Keratinocyte (primary cell): ENCODE measurements around the gene C2orf92. TPM values are rescaled to one million over a fixed set of nuclear protein-coding genes. Genes with fewer than 3 reads are reported as not detected.

Experiments used
- DNase-seq: peaks from one replicate; pipeline ENCODE4 v3.0.0-alpha.2; 2011; ENCODE audit warnings: low read depth, missing footprints, low spot score
- FAIRE-seq: peaks from 2 replicates; lab custom pipeline; 2011; peaks lifted over from hg19 to GRCh38; lab: Jason Lieb, UNC
- H2AFZ ChIP-seq: 2 replicates; pipeline ENCODE4 v1.6.0; 2012; ENCODE audit warnings: low read length, control low read depth, inconsistent platforms; ENCODE audit not compliant: control insufficient read depth
- H3K27ac ChIP-seq: 2 replicates; pipeline ENCODE4 v1.5.1; 2011; ENCODE audit warnings: low read length; ENCODE audit not compliant: control insufficient read depth, insufficient read depth
- H3K27me3 ChIP-seq: 3 replicates; pipeline ENCODE4 v1.6.0; 2011; ENCODE audit warnings: low read length; ENCODE audit not compliant: control insufficient read depth, insufficient read depth; ENCODE audit errors: extremely low read depth
- H3K36me3 ChIP-seq, 2 experiments: 2 replicates in 1 of 2; 3 replicates in 1 of 2; pipeline ENCODE4 v1.5.1; 2011; ENCODE audit warnings: low read length in 2 of 2, mild to moderate bottlenecking in 1 of 2; ENCODE audit not compliant: control insufficient read depth in 2 of 2, insufficient read depth in 2 of 2; ENCODE audit errors: extremely low read depth in 1 of 2
- H3K4me1 ChIP-seq: 3 replicates; pipeline ENCODE4 v1.5.1; 2011; ENCODE audit warnings: low read length; ENCODE audit not compliant: control insufficient read depth, insufficient read depth; ENCODE audit errors: extremely low read depth
- H3K4me2 ChIP-seq: 3 replicates; pipeline ENCODE4 v1.6.0; 2011; ENCODE audit warnings: low read depth, low read length; ENCODE audit not compliant: control insufficient read depth, insufficient read depth; ENCODE audit errors: extremely low read depth
- H3K4me3 ChIP-seq, 3 experiments: fragments of 200-600 bp in 1 of 3; sonication (generic) in 1 of 3; 2 replicates in 2 of 3; 3 replicates in 1 of 3; pipeline ENCODE4 v1.5.1; 2011 to 2016; ENCODE audit warnings: low read length in 3 of 3, mild to moderate bottlenecking in 3 of 3, control low read depth in 2 of 3, inconsistent platforms in 1 of 3, low read depth in 1 of 3, mixed read lengths in 1 of 3, mixed run types in 1 of 3, moderate library complexity in 1 of 3; ENCODE audit not compliant: control insufficient read depth in 2 of 3, insufficient read depth in 2 of 3; ENCODE audit errors: extremely low read depth in 1 of 3
- H3K79me2 ChIP-seq: 2 replicates; pipeline ENCODE4 v1.6.0; 2012; ENCODE audit warnings: low read length; ENCODE audit not compliant: control insufficient read depth, insufficient read depth
- H3K9ac ChIP-seq: 3 replicates; pipeline ENCODE4 v1.6.0; 2011; ENCODE audit warnings: low read length; ENCODE audit not compliant: control insufficient read depth, insufficient read depth; ENCODE audit errors: extremely low read depth
- H3K9me1 ChIP-seq: 3 replicates; pipeline ENCODE4 v1.6.0; 2011; ENCODE audit warnings: low read length; ENCODE audit not compliant: control insufficient read depth, insufficient read depth; ENCODE audit errors: extremely low read depth
- H3K9me3 ChIP-seq: 2 replicates; pipeline ENCODE4 v1.5.1; 2012; ENCODE audit warnings: low read depth, low read length; ENCODE audit not compliant: control insufficient read depth
- H4K20me1 ChIP-seq: 3 replicates; pipeline ENCODE4 v1.6.0; 2011; ENCODE audit warnings: low read length; ENCODE audit not compliant: control insufficient read depth, insufficient read depth; ENCODE audit errors: extremely low read depth
- CTCF ChIP-seq, 3 experiments: IDR thresholded peaks in 1 of 3; conservative IDR thresholded peaks in 1 of 3; optimal IDR thresholded peaks in 1 of 3; 2 replicates in 2 of 3; 3 replicates in 1 of 3; pipeline versions ENCODE3 to v1.5.1; 2011; ENCODE audit warnings: low read length in 3 of 3, mild to moderate bottlenecking in 3 of 3, moderate library complexity in 2 of 3, control low read depth in 1 of 3, inconsistent platforms in 1 of 3; ENCODE audit not compliant: insufficient read depth in 2 of 3; ENCODE audit errors: extremely low read depth in 1 of 3
- EZH2 ChIP-seq: IDR thresholded peaks from one replicate; pipeline ENCODE4 v1.6.1; 2012; ENCODE audit warnings: inconsistent platforms, mild to moderate bottlenecking, low read length, moderate library complexity
- dilution Hi-C: fragments of 300-500 bp; cut with MboI; formaldehyde crosslinking; loops from one replicate; pipeline ENCODE4 v1.7.0; 2020; ENCODE audit warnings: low sequenced_read_pairs; ENCODE audit not compliant: extremely low pct_ligation_motif_present
- polyA plus RNA-seq, 5 experiments: library from polyadenylated mRNA; depleted of rRNA in 3 of 5; stranded (reverse) in 3 of 5; stranded (forward) in 1 of 5; unstranded in 1 of 5; fragments of >200 nt; gene quantifications; 1 replicate in 1 of 5; 2 replicates in 3 of 5; 3 replicates in 1 of 5; pipeline versions ENCODE4 v1.2.1 to v1.2.3, GENCODE V29; 2011 to 2012; ENCODE audit warnings: missing spikeins in 2 of 5, low read depth in 1 of 5, low replicate concordance in 1 of 5

The C2orf92 gene
- polyA plus RNA-seq, 1 donor (not counting 4 experiments of a cell fraction or from before 2014, with no cell fraction given): 1.6 TPM

- dilution Hi-C loops: no loop called here
- Histone ChIP-seq H3K9ac (peak overlapping the region; percentile 94), H3K27ac (no peak overlapping the region), H3K79me2 (peaks cover 14% of the 10 kb centered on the region), H3K36me3 (peaks cover 10 to 15% of the 10 kb centered on the region in 2 experiments), H3K27me3 (no peaks in the 10 kb centered on the region), H3K4me1 (peaks cover 6% of the 10 kb centered on the region), H3K4me3 (peak overlapping the region; percentile 71 to 99 (median 92)), H3K9me1 (no peaks in the 10 kb centered on the region), H3K4me2 (peak overlapping the region; percentile 71), H2AFZ (no peak overlapping the region), H3K9me3 (no peaks in the 10 kb centered on the region), H4K20me1 (no peaks in the 10 kb centered on the region)
- FAIRE-seq: no peak
- no peak for TF ChIP-seq EZH2
- no peak for TF ChIP-seq CTCF (optimal IDR thresholded peaks at IDR 0.05 in 1 of 3, IDR thresholded peaks at IDR 0.05 in 1 of 3, conservative IDR thresholded peaks at IDR 0.05 in 1 of 3; ENCODE audit: extremely low read depth in 1 of 3, insufficient read depth in 2 of 3, low read length in 3 of 3)
- no peak for DNase-seq
These were observed 22.5 kb upstream of the C2orf92 start for GRCh38 chr2:97646977-97647376.

GRCh38 chr2:97651114-97651513 lies 18.4 kb upstream of the C2orf92 start:
- dilution Hi-C loops: no loop called here
- no peak for FAIRE-seq
- H2AFZ ChIP-seq: no peak overlapping the region

More at GRCh38 chr2:97651114-97651513, 18.4 kb upstream of the C2orf92 start:
- no peaks in the 10 kb centered on the region for H4K20me1 ChIP-seq
- no peak for TF ChIP-seq EZH2
- TF ChIP-seq CTCF (optimal IDR thresholded peaks at IDR 0.05 in 1 of 3, IDR thresholded peaks at IDR 0.05 in 1 of 3, conservative IDR thresholded peaks at IDR 0.05 in 1 of 3; ENCODE audit: extremely low read depth in 1 of 3, insufficient read depth in 2 of 3, low read length in 3 of 3): no peak
- DNase-seq: no peak
- no peaks in the 10 kb centered on the region for H3K9me1 ChIP-seq
- no peaks in the 10 kb centered on the region for H3K27me3 ChIP-seq
- peaks cover 12 to 20% of the 10 kb centered on the region in 2 experiments for H3K36me3 ChIP-seq
- peaks cover 11% of the 10 kb centered on the region for H3K79me2 ChIP-seq
- H3K27ac ChIP-seq: no peak overlapping the region
- no peak overlapping the region for H3K9ac ChIP-seq
- peaks cover 2% of the 10 kb centered on the region for H3K9me3 ChIP-seq
- no peak overlapping the region for H3K4me3 ChIP-seq
- no peak overlapping the region for H3K4me2 ChIP-seq
- H3K4me1 ChIP-seq: peaks cover 3% of the 10 kb centered on the region
